Coronary artery (tissue), 2 donors: ENCODE results near the gene CMPK2.

Experiments
- DNase-seq: peaks from one replicate; pipeline ENCODE4 v3.0.0-alpha.2; 2017; ENCODE audit warnings: low spot score
- H3K27ac ChIP-seq, 2 donors: fragments of 200-600 bp; sonication (generic); one replicate each; pipeline ENCODE4 v1.5.1; 2016 to 2019
- H3K4me3 ChIP-seq: fragments of 200-600 bp; sonication (generic); 2 replicates; pipeline ENCODE4 v1.5.1; 2016; ENCODE audit warnings: mild to moderate bottlenecking, moderate library complexity
- TF ChIP-seq, protein P1 (sequence below): fragments of 200-600 bp; sonication (generic); IDR thresholded peaks from one replicate; pipeline ENCODE4 v1.5.1; 2019; ENCODE audit warnings: antibody characterized with exemption

CMPK2 gene

DNA sequence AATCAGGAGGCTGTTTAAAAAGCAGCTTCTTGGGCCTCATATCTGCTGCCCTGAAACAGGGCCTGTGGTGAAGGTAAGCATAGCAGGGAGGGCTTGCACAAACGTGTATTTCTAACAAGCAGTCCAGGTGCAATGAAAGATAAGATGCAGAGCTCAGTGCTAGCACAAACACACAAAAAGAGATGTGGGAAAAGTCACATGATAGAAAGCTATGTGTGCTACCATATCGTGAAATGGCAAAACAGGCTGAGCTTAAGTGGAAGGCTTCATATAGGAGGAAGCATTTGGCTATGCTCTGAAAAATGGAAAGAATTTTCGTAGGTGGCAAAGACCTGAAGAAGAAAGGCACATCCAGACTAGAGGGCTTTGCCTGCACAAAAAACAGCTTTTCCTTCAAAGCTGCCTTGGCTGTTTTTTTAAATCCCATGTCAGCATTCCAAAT, 22.1 kb upstream of the CMPK2 start:
- DNase-seq, result no peak
- TF ChIP-seq, protein P1, sequence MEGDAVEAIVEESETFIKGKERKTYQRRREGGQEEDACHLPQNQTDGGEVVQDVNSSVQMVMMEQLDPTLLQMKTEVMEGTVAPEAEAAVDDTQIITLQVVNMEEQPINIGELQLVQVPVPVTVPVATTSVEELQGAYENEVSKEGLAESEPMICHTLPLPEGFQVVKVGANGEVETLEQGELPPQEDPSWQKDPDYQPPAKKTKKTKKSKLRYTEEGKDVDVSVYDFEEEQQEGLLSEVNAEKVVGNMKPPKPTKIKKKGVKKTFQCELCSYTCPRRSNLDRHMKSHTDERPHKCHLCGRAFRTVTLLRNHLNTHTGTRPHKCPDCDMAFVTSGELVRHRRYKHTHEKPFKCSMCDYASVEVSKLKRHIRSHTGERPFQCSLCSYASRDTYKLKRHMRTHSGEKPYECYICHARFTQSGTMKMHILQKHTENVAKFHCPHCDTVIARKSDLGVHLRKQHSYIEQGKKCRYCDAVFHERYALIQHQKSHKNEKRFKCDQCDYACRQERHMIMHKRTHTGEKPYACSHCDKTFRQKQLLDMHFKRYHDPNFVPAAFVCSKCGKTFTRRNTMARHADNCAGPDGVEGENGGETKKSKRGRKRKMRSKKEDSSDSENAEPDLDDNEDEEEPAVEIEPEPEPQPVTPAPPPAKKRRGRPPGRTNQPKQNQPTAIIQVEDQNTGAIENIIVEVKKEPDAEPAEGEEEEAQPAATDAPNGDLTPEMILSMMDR, result no peak
- H3K27ac ChIP-seq, result no peak overlapping the region
- no peak overlapping the region for H3K4me3 ChIP-seq

DNA sequence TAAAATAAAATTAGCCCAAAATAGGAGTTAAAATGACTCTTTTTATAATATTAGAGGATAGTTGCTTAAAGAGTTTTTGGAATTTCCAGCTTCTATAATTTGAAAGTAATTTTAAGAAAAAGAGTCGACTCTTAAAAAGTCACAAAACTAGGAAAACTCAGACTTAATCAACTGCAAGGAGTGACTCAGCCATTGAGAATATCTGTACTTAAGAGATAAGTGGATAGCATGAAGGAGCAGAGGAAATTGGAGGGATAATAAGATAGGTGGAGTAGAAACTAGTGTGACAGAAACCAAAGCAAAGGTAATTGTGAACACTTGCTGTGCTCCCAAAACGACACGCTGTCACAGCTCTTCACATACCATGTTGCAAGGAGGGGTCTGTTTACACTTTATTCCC, 20.3 kb upstream of the CMPK2 start:
- no peak overlapping the region for H3K27ac ChIP-seq
- no peak for DNase-seq
- TF ChIP-seq, protein P1, result no peak

DNA sequence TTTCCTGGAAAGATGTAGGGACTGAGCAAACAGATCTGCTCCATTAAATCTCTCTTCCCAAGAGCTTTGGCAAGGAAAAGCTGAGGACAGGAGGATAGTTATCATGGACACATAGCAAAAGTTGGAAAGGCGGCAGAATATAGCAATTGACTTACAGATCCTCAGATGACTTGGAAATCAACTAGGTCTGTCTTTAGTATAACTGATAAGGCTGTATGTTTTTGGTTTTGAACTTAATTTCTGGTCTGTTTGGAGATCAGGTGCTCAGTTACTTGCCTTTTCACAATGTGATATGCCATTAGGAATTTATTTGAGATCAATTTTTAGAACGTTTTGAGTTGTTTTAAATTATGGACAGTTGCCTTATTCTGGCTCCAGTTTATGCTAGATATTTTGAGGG, 19.8 kb upstream of the CMPK2 start:
- DNase-seq, result no peak
- TF ChIP-seq, protein P1, result no peak
- H3K27ac ChIP-seq, result no peak overlapping the region
- no peak overlapping the region for H3K4me3 ChIP-seq

More for the DNA sequence above, 20.3 kb upstream of the CMPK2 start:
- no peak overlapping the region for H3K4me3 ChIP-seq

DNA sequence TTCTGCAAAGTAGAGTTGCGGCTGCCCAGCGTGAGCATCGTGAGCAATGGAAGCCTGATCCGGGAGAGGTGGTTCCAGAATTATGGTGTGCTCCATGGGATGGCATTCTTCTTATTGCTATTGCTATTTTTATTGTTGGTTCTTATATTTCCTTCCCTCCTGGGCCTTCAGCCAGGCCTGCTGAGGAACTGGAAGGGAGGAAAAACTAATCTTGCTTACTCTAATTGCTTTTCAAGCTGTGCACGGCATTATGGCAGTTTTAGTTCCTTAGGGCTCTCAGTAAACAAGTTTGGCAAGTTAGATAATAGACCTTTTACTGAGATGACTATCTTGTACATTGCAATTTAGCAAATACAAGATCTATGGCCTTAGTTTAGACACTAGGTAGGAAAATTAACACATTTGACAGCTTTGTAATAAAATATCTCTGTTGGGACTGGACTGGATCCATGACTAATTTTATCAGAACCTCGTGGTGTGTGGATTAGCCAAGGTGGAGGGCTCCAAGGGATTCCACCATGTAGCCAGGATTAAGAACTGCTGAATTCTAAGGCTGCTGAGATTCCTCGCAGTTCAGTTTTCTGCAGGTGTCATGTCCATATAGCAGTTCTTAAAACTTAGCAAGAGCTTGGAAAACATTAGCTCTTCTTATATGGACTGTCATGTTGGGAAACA, 17.9 kb upstream of the CMPK2 start:
- TF ChIP-seq, protein P1, result no peak
- Histone ChIP-seq H3K27ac (no peak overlapping the region), H3K4me3 (no peak overlapping the region)
- DNase-seq, result no peak

DNA sequence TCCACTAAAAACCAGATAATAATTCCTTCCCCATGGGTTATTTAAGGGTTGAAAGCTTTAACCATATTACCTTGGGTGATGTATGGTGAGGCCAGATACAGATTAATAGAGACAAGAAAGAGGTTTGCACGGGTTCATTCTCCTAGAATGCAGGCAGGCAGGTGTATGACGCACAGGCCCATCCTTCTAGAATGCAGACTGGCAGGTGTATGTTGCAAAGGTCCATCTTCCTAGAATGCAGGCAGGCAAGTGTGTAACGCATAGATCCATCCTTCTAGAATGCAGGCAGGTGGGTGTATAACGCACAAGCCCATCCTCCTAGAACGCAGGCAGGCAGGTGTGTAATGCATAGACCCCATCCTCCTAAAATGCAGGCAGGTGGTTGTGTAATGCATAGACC, 15.8 kb upstream of the CMPK2 start:
- no peak for DNase-seq
- TF ChIP-seq, protein P1, result no peak
- H3K4me3 ChIP-seq, result no peak overlapping the region
- H3K27ac ChIP-seq, result no peak overlapping the region

DNA sequence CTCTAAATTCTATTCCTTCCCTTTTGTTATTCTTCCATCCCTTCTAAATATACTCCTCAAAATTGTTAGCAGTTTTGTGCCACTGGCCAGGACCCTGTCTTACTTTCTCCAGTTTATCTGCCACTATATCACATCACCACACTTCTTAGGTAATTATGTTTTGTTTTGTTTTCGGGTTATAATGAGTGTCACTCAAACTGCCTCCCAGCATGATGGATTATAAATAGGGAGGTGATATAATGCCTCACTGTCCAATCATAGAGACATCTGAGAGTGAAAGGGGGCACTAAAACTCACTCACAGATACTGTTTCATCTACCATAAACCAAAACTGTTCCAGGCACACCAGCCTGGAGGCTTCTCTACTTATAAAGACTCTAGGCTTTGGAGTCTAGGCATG, 15.3 kb upstream of the CMPK2 start:
- TF ChIP-seq, protein P1, result no peak
- Histone ChIP-seq H3K4me3 (no peak overlapping the region), H3K27ac (no peak overlapping the region)
- DNase-seq, result no peak

DNA sequence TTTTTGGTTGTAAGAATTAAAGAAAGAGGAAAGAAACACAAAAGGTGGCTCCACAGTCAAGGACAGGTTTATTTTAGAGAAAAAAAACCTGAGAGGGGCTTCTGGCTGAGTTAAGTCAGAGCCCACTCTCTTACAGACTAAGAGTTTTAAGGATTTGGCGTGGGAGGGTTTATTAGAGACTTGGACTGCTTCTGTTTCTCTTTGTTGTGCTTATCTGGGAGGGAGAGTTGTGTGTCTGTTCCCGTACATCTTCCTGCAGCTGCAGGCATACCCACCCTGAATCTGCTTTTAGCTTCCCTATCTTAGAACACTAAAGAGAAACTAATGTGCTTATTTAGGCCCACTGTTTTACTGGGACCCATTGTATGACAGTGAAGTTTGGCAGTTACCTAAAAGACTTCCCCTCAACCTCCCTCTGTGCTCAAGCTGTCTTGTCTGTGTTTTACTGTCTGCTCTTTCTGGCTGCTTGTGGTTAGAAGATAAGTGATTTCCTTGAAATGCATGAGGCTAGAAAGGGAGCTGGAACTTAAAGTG, 14.6 kb upstream of the CMPK2 start:
- no peak for DNase-seq
- no peak overlapping the region for H3K4me3 ChIP-seq
- TF ChIP-seq, protein P1, result no peak
- H3K27ac ChIP-seq, result no peak overlapping the region
